Activated naive CD4-positive, alpha-beta T cell treated with anti-CD3 and anti-CD28 coated beads for 36 hours (primary cell): ENCODE results near the gene ZNF382. TPM values are rescaled to one million over a fixed set of nuclear protein-coding genes. Genes with fewer than 3 reads are reported as not detected.
A peak's percentile ranks its signal among the peaks of the same experiment; 100 is the strongest.
"Not testable (repeated sequence)": the region's sequence is repeated elsewhere in the genome, so short reads cannot be mapped to it uniquely, and the experiment has no call there.

Experiments used
- CTCF ChIA-PET: fragments of 350-600 bp; sonication (Branson Sonifier 250); formaldehyde crosslinking; loops from one replicate; lab custom pipeline; 2021; ENCODE audit warnings: antibody characterized with exemption; lab: Charles Lee
- DNase-seq: peaks from one replicate; pipeline ENCODE4 v3.0.0-alpha.2; 2020
- H3K27ac Mint-ChIP-seq: one replicate; pipeline ENCODE4 v1.8.0; 2021; ENCODE audit warnings: mild to moderate bottlenecking, mixed read lengths
- H3K27me3 Mint-ChIP-seq: one replicate; pipeline ENCODE4 v1.8.0; 2021; ENCODE audit warnings: low read depth, mixed read lengths
- H3K36me3 Mint-ChIP-seq: one replicate; pipeline ENCODE4 v1.8.0; 2021; ENCODE audit warnings: low read depth, mixed read lengths
- H3K4me1 Mint-ChIP-seq: one replicate; pipeline ENCODE4 v1.8.0; 2021; ENCODE audit warnings: low read depth, mixed read lengths
- H3K4me3 Mint-ChIP-seq: one replicate; pipeline ENCODE4 v1.8.0; 2021; ENCODE audit warnings: mild to moderate bottlenecking, moderate library complexity, mixed read lengths
- H3K9me3 Mint-ChIP-seq: one replicate; pipeline ENCODE4 v1.8.0; 2021; ENCODE audit warnings: mixed read lengths
- intact Hi-C: fragments of 100-400 bp; cut with micrococcal nuclease; formaldehyde crosslinking; loops from one replicate; pipeline ENCODE4 v1.15.1; 2023
- total RNA-seq, 2 experiments: library from RNA; stranded (reverse); gene quantifications; one replicate each; pipeline ENCODE4 v1.2.3, GENCODE V29; 2021

Gene ZNF382
- total RNA-seq: 1 to 10 TPM; 7.5 to 7.6 TPM

GRCh38 chr19:36605101-36605876 lies at the start of gene ZNF382:
ZNF382 (plus strand) TSS chr19:36605313; CDS start chr19:36609915, 4,602 bp downstream.
- peaks cover 19% of the 10 kb centered on the region for H3K4me1 Mint-ChIP-seq
- H3K27me3 Mint-ChIP-seq: no peaks in the 10 kb centered on the region
- intact Hi-C loops: loop anchor here (1.0 to 10.0 kb wide), 6 partner anchors 32 to 480 kb away; partner anchors contain the start of genes ZFP82, ZNF345, ZNF461 and ZNF529
- H3K4me3 Mint-ChIP-seq: peak within 1 kb of the TSS; percentile 81
- peak within 1 kb of the TSS; percentile 93 for H3K27ac Mint-ChIP-seq
- H3K9me3 Mint-ChIP-seq: peaks cover 22% of the 10 kb centered on the region
- CTCF ChIA-PET: interaction anchor here (0.6 kb wide), 1 partner anchor 854 kb away, joined by 3 read pairs; no protein-coding TSS in a partner anchor
- peaks cover 47% of the 10 kb centered on the region for H3K36me3 Mint-ChIP-seq
- DNase-seq: peak; percentile 87

- CTCF ChIA-PET: no interaction called here
- intact Hi-C loops: no loop called here
- H3K9me3 Mint-ChIP-seq: peaks cover 74% of the 10 kb centered on the region
- DNase-seq: no peak
- no peak overlapping the region for H3K27ac Mint-ChIP-seq
- H3K4me1 Mint-ChIP-seq: peaks cover 1% of the 10 kb centered on the region
- H3K36me3 Mint-ChIP-seq: peaks cover 93% of the 10 kb centered on the region
- H3K4me3 Mint-ChIP-seq: no peak overlapping the region
- no peaks in the 10 kb centered on the region for H3K27me3 Mint-ChIP-seq
Observed at GRCh38 chr19:36564391-36564790, 40.7 kb upstream of the ZNF382 start.

GRCh38 chr19:36572593-36573019 lies 32.5 kb upstream of the ZNF382 start:
- CTCF ChIA-PET: interaction anchor here (0.6 kb wide), 1 partner anchor 85 kb away, joined by 5 read pairs; no protein-coding TSS in a partner anchor
- no peak for DNase-seq
- peak overlapping the region; percentile 85 for H3K27ac Mint-ChIP-seq
- intact Hi-C loops: loop anchor here (1.0 to 10.0 kb wide), 5 partner anchors 33 to 262 kb away; partner anchors contain the start of genes ZNF260, ZNF382, ZNF566 and ZNF567
- H3K4me3 Mint-ChIP-seq: peak overlapping the region; percentile 80
- peaks cover 24% of the 10 kb centered on the region for H3K9me3 Mint-ChIP-seq
- peaks cover 20% of the 10 kb centered on the region for H3K4me1 Mint-ChIP-seq
- peaks cover 66% of the 10 kb centered on the region for H3K36me3 Mint-ChIP-seq
- no peaks in the 10 kb centered on the region for H3K27me3 Mint-ChIP-seq

- intact Hi-C loops: loop anchor here (1.0 to 10.0 kb wide), 5 partner anchors 32 to 262 kb away; partner anchors contain the start of genes ZNF260, ZNF382, ZNF566 and ZNF567
- peak; percentile 90 for DNase-seq
- Mint-ChIP-seq H3K4me1 (peaks cover 20% of the 10 kb centered on the region), H3K27me3 (no peaks in the 10 kb centered on the region), H3K9me3 (peaks cover 18% of the 10 kb centered on the region), H3K36me3 (peaks cover 60% of the 10 kb centered on the region), H3K27ac (peak within 1 kb of the TSS; percentile 85), H3K4me3 (peak within 1 kb of the TSS; percentile 80)
- CTCF ChIA-PET: interaction anchor here (0.6 kb wide), 1 partner anchor 86 kb away, joined by 5 read pairs; no protein-coding TSS in a partner anchor
Observed at GRCh38 chr19:36573020-36573894, 31.9 kb upstream of the ZNF382 start, which contains the start of gene ZNF529. ZNF529 (minus strand) TSS chr19:36573292; CDS start chr19:36572346, 946 bp downstream.

- Mint-ChIP-seq H3K4me3 (peak overlapping the region; percentile 80), H3K27me3 (no peaks in the 10 kb centered on the region), H3K9me3 (peaks cover 13% of the 10 kb centered on the region), H3K27ac (peak overlapping the region; percentile 85), H3K36me3 (peaks cover 58% of the 10 kb centered on the region), H3K4me1 (peaks cover 20% of the 10 kb centered on the region)
- intact Hi-C loops: loop anchor here (1.0 to 10.0 kb wide), 5 partner anchors 31 to 261 kb away; partner anchors contain the start of genes ZNF260, ZNF382, ZNF566 and ZNF567
- DNase-seq: peak; percentile 5
- CTCF ChIA-PET: no interaction called here
Observed at GRCh38 chr19:36573895-36574720, 31.0 kb upstream of the ZNF382 start.

- no peak for DNase-seq
- Mint-ChIP-seq H3K27ac (peak overlapping the region; percentile 20), H3K36me3 (peaks cover 56% of the 10 kb centered on the region), H3K4me3 (peak overlapping the region; percentile 41), H3K9me3 (peaks cover 13% of the 10 kb centered on the region), H3K27me3 (no peaks in the 10 kb centered on the region), H3K4me1 (peaks cover 20% of the 10 kb centered on the region)
- intact Hi-C loops: loop anchor here (5.0 to 10.0 kb wide), 2 partner anchors 87 to 260 kb away; partner anchors contain the start of genes ZNF566 and ZNF790
- CTCF ChIA-PET: no interaction called here
Observed at GRCh38 chr19:36574741-36575140, 30.4 kb upstream of the ZNF382 start.

GRCh38 chr19:36577271-36577996 lies 27.7 kb upstream of the ZNF382 start:
- DNase-seq: no peak
- Mint-ChIP-seq H3K4me3 (no peak overlapping the region), H3K9me3 (peaks cover 26% of the 10 kb centered on the region), H3K27me3 (no peaks in the 10 kb centered on the region), H3K36me3 (peaks cover 63% of the 10 kb centered on the region), H3K4me1 (peaks cover 11% of the 10 kb centered on the region), H3K27ac (no peak overlapping the region)
- CTCF ChIA-PET: no interaction called here
- intact Hi-C loops: loop anchor here (10.0 kb wide), 1 partner anchor 257 kb away; the partner anchor contains the start of gene ZNF790

- H3K9me3 Mint-ChIP-seq: peaks cover 35% of the 10 kb centered on the region
- intact Hi-C loops: loop anchor here (10.0 kb wide), 1 partner anchor 256 kb away; the partner anchor contains the start of gene ZNF790
Observed at GRCh38 chr19:36579255-36579654, 25.9 kb upstream of the ZNF382 start.

GRCh38 chr19:36602681-36603080 lies 2.4 kb upstream of the ZNF382 start:
- H3K36me3 Mint-ChIP-seq: peaks cover 28% of the 10 kb centered on the region
- not testable (repeated sequence) for H3K4me3 Mint-ChIP-seq, H3K27ac Mint-ChIP-seq, H3K27me3 Mint-ChIP-seq, DNase-seq
- H3K4me1 Mint-ChIP-seq: peaks cover 19% of the 10 kb centered on the region
- intact Hi-C loops: loop anchor here (10.0 kb wide), 1 partner anchor 478 kb away; no protein-coding TSS in a partner anchor
- CTCF ChIA-PET: interaction anchor here (0.6 kb wide), 1 partner anchor 73 kb away, joined by 4 read pairs; no protein-coding TSS in a partner anchor
- peaks cover 12% of the 10 kb centered on the region for H3K9me3 Mint-ChIP-seq

More at GRCh38 chr19:36579255-36579654, 25.9 kb upstream of the ZNF382 start:
- Mint-ChIP-seq H3K36me3 (peaks cover 71% of the 10 kb centered on the region), H3K27me3 (no peaks in the 10 kb centered on the region), H3K4me1 (peaks cover 7% of the 10 kb centered on the region), H3K27ac (no peak overlapping the region), H3K4me3 (no peak overlapping the region)
- DNase-seq: no peak
- CTCF ChIA-PET: interaction anchor here (0.7 kb wide), 1 partner anchor 39 kb away, joined by 6 read pairs; no protein-coding TSS in a partner anchor

- Mint-ChIP-seq H3K4me1 (peaks cover 19% of the 10 kb centered on the region), H3K36me3 (peaks cover 44% of the 10 kb centered on the region), H3K27ac (peak overlapping the region; percentile 93), H3K27me3 (no peaks in the 10 kb centered on the region), H3K9me3 (peaks cover 20% of the 10 kb centered on the region), H3K4me3 (peak overlapping the region; percentile 81)
- intact Hi-C loops: loop anchor here (1.0 to 10.0 kb wide), 10 partner anchors 31 to 480 kb away; partner anchors contain the start of genes ZFP14, ZFP82, ZNF260 and ZNF345
- CTCF ChIA-PET: interaction anchor here (0.6 kb wide), 1 partner anchor 853 kb away, joined by 3 read pairs; no protein-coding TSS in a partner anchor
- peak; percentile 94 for DNase-seq
Observed at GRCh38 chr19:36604656-36605100, 435 bp upstream of the ZNF382 start.
